Measurements from ENCODE around the gene BRCA1. TPM values are rescaled to one million over a fixed set of nuclear protein-coding genes. Genes with fewer than 3 reads are reported as not detected.

The BRCA1 gene
- polyA plus RNA-seq, 3 donors = 0.87 to 2.6 (median 1.9) TPM

GRCh38 chr17:43126911-43127290 is 1.7 kb upstream of the BRCA1 start:
- Histone ChIP-seq H2AFZ (ENCODE audit: insufficient read depth, low read depth, low read length, poor library complexity, severe bottlenecking) (no peak overlapping the region), H3K9me3 (replicated peaks in 1 of 2; ENCODE audit: control insufficient read depth in 1 of 2, insufficient read depth in 1 of 2, low read length in 2 of 2) (no peaks in the 10 kb centered on the region), H3K27me3 (ENCODE audit: control insufficient read depth in 2 of 2, insufficient read depth in 2 of 2, low read length in 2 of 2) (no peaks in the 10 kb centered on the region), H3K27ac (ENCODE audit: low read depth in 1 of 2, low read length in 2 of 2) (no peak overlapping the region), H3K4me3 (replicated peaks in 1 of 3; ENCODE audit: low read depth in 2 of 3, low read length in 3 of 3) (no peak overlapping the region), H4K20me1 (ENCODE audit: insufficient read depth, low read length) (no peaks in the 10 kb centered on the region), H3K36me3 (replicated peaks in 1 of 2; ENCODE audit: control insufficient read depth in 1 of 2, insufficient read depth in 2 of 2, low read length in 2 of 2) (peaks cover 4 to 9% of the 10 kb centered on the region in 2 donors), H3K79me2 (ENCODE audit: insufficient read depth, low read length) (peaks cover 58% of the 10 kb centered on the region), H3K4me2 (replicated peaks; ENCODE audit: extremely low read depth, low read length, poor library complexity, severe bottlenecking) (no peak overlapping the region), H3K9ac (ENCODE audit: insufficient read depth, low read length, poor library complexity, severe bottlenecking) (no peak overlapping the region), H3K4me1 (ENCODE audit: control insufficient read depth in 1 of 2, insufficient read depth in 2 of 2, low read length in 2 of 2) (peaks cover 25 to 30% of the 10 kb centered on the region in 2 donors)
- Mint-ChIP-seq H3K27ac (peak overlapping the region in 1 of 7 donors; percentile 36), H3K9me3 (peaks cover 0 to 2% (median 0%) of the 10 kb centered on the region in 7 donors), H3K36me3 (peaks cover 12 to 24% of the 10 kb centered on the region in 2 donors), H3K27me3 (ENCODE audit: low read depth in 3 of 3) (peaks cover 0 to 3% (median 0%) of the 10 kb centered on the region in 3 donors), H3K4me1 (peaks cover 30% of the 10 kb centered on the region), H3K4me3 (no peak overlapping the region)
- 96% methylated on average over 23 of the region's 24 CpGs for WGBS (ENCODE audit: insufficient coverage)
- TF ChIP-seq, protein P1, sequence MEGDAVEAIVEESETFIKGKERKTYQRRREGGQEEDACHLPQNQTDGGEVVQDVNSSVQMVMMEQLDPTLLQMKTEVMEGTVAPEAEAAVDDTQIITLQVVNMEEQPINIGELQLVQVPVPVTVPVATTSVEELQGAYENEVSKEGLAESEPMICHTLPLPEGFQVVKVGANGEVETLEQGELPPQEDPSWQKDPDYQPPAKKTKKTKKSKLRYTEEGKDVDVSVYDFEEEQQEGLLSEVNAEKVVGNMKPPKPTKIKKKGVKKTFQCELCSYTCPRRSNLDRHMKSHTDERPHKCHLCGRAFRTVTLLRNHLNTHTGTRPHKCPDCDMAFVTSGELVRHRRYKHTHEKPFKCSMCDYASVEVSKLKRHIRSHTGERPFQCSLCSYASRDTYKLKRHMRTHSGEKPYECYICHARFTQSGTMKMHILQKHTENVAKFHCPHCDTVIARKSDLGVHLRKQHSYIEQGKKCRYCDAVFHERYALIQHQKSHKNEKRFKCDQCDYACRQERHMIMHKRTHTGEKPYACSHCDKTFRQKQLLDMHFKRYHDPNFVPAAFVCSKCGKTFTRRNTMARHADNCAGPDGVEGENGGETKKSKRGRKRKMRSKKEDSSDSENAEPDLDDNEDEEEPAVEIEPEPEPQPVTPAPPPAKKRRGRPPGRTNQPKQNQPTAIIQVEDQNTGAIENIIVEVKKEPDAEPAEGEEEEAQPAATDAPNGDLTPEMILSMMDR (IDR thresholded peaks at IDR 0.05) = no peak
- DNase-seq = no peak
- intact Hi-C loops (cut with micrococcal nuclease) = loop anchor here (10.0 kb wide), 2 partner anchors 102 to 112 kb away; partner anchors contain the start of genes RND2 (in 1 of the 2) and VAT1 (in 1 of the 2)

DNA sequence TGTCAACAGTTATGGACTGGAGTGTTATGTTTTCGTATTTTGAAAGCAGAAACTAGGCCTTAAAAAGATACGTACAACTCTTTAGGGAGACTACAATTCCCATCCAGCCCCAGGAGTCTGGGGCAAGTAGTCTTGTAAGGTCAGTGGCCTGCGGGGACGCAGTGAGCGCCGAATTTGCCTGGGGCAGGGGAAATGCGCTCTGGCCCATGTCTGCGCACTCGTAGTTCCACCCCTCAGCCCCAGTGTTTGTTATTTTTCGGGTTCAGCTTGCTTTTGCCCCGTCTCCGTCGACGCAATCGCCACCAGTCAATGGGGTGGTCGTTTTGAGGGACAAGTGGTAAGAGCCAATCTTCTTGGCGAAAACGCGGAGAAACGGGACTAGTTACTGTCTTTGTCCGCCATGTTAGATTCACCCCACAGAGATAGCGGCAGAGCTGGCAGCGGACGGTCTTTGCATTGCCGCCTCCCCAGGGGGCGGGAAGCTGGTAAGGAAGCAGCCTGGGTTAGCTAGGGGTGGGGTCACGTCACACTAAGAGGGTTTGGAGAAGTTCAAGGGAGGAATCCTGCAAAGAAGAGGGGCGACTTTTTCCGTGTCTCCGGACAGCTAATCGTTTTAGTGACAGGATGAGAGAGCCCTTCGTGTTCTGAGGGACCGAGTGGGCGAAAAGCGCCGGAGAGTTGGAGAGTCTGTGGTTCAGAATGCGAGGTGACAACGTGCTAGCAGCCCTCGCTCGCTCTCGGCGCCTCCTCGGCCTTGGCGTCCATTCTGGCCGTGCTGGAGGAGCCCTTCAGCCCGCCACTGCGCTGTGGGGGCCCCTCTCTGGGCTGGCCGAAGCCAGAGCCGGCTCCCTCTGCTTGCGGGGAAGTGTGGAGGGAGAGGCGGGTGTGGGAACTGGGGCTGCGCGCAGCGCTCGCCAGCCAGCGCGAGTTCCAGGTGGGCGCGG is 1.1 kb upstream of the BRCA1 start:
- Histone ChIP-seq H4K20me1 (ENCODE audit: insufficient read depth, low read length) (no peaks in the 10 kb centered on the region), H2AFZ (ENCODE audit: insufficient read depth, low read depth, low read length, poor library complexity, severe bottlenecking) (peak overlapping the region; percentile 88), H3K27ac (ENCODE audit: low read depth in 1 of 2, low read length in 2 of 2) (peak overlapping the region; percentile 23 to 90), H3K79me2 (ENCODE audit: insufficient read depth, low read length) (peaks cover 58% of the 10 kb centered on the region), H3K27me3 (ENCODE audit: control insufficient read depth in 2 of 2, insufficient read depth in 2 of 2, low read length in 2 of 2) (no peaks in the 10 kb centered on the region), H3K4me1 (ENCODE audit: control insufficient read depth in 1 of 2, insufficient read depth in 2 of 2, low read length in 2 of 2) (peaks cover 25 to 30% of the 10 kb centered on the region in 2 donors), H3K9ac (ENCODE audit: insufficient read depth, low read length, poor library complexity, severe bottlenecking) (peak overlapping the region; percentile 67), H3K36me3 (replicated peaks in 1 of 2; ENCODE audit: control insufficient read depth in 1 of 2, insufficient read depth in 2 of 2, low read length in 2 of 2) (peaks cover 3 to 6% of the 10 kb centered on the region in 2 donors), H3K9me3 (replicated peaks in 1 of 2; ENCODE audit: control insufficient read depth in 1 of 2, insufficient read depth in 1 of 2, low read length in 2 of 2) (no peaks in the 10 kb centered on the region), H3K4me2 (replicated peaks; ENCODE audit: extremely low read depth, low read length, poor library complexity, severe bottlenecking) (peak overlapping the region; percentile 99), H3K4me3 (replicated peaks in 1 of 3; ENCODE audit: low read depth in 2 of 3, low read length in 3 of 3) (peak overlapping the region; percentile 76 to 100 (median 78))
- WGBS (ENCODE audit: insufficient coverage) = 89% methylated on average over 44 of the region's 59 CpGs
- DNase-seq = no peak
- peaks cover 0 to 3% (median 0%) of the 10 kb centered on the region in 3 donors for H3K27me3 Mint-ChIP-seq (ENCODE audit: low read depth in 3 of 3)
- peak overlapping the region; percentile 95 to 98 (median 96) for H3K27ac Mint-ChIP-seq
- H3K4me3 Mint-ChIP-seq = peak overlapping the region; percentile 97 to 99
- peaks cover 30% of the 10 kb centered on the region for H3K4me1 Mint-ChIP-seq
- TF ChIP-seq, protein P1 (IDR thresholded peaks at IDR 0.05) = no peak
- peaks cover 12 to 18% of the 10 kb centered on the region in 2 donors for H3K36me3 Mint-ChIP-seq
- intact Hi-C loops (cut with micrococcal nuclease) = loop anchor here (1.0 to 10.0 kb wide), 4 partner anchors 45 to 111 kb away; partner anchors contain the start of genes NBR1 (in 2 of the 2), RND2 (in 1 of the 2) and VAT1 (in 1 of the 2)
- H3K9me3 Mint-ChIP-seq = peaks cover 0 to 2% (median 0%) of the 10 kb centered on the region in 7 donors
